Measurements from ENCODE around the gene WDR74.

WDR74 gene

GRCh38 chr11:62791501-62792201 is 47.7 kb downstream of the WDR74 start, which contains the start of gene TMEM223:
Gene TMEM223 (minus strand): TSS chr11:62792006. CDS start chr11:62791994, 12 bp downstream.
- peak; percentile 73 for DNase-seq

GRCh38 chr11:62789576-62789975 is 49.8 kb downstream of the WDR74 start:
- DNase-seq: no peak

GRCh38 chr11:62788991-62789390 is 50.4 kb downstream of the WDR74 start:
- no peak for DNase-seq

GRCh38 chr11:62787005-62787759 is 52.2 kb downstream of the WDR74 start, which contains the start of gene TMEM179B:
Gene TMEM179B (plus strand): TSS chr11:62787402. CDS start chr11:62787432, 30 bp downstream.
- peak; percentile 95 for DNase-seq

GRCh38 chr11:62786318-62787004 is 52.9 kb downstream of the WDR74 start:
- DNase-seq: peak; percentile 49

Data from NCI-H2107 (cell line).